ENCODE results near the gene ARL17B. TPM values are rescaled to one million over a fixed set of nuclear protein-coding genes. Genes with fewer than 3 reads are reported as not detected.
"Not testable (repeated sequence)": the region's sequence is repeated elsewhere in the genome, so short reads cannot be mapped to it uniquely, and the experiment has no call there.

ARL17B gene

GRCh38 chr17:46243505-46243904, 118.1 kb downstream of the ARL17B start:
- not testable (repeated sequence) for H3K4me1 ChIP-seq (ENCODE audit: control insufficient read depth, insufficient read depth, low read length); H3K4me2 ChIP-seq (ENCODE audit: low read length); H3K4me3 ChIP-seq (ENCODE audit: low read length); H3K9me3 ChIP-seq (replicated peaks; ENCODE audit: low read length); H3K36me3 ChIP-seq (ENCODE audit: insufficient read depth, low read length); H3K27me3 ChIP-seq (ENCODE audit: control insufficient read depth, insufficient read depth, low read length); H3K9ac ChIP-seq (ENCODE audit: low read depth, low read length)

GRCh38 chr17:46231359-46231758, 130.2 kb downstream of the ARL17B start:
- H3K4me1 ChIP-seq (ENCODE audit: control insufficient read depth, insufficient read depth, low read length); H3K36me3 ChIP-seq (ENCODE audit: insufficient read depth, low read length); H3K9me3 ChIP-seq (replicated peaks; ENCODE audit: low read length); H3K27me3 ChIP-seq (ENCODE audit: control insufficient read depth, insufficient read depth, low read length); H3K9ac ChIP-seq (ENCODE audit: low read depth, low read length); H3K4me2 ChIP-seq (ENCODE audit: low read length); H3K4me3 ChIP-seq (ENCODE audit: low read length): not testable (repeated sequence)

GRCh38 chr17:46225274-46225794, 136.2 kb downstream of the ARL17B start:
- peak overlapping the region; percentile 62 for H3K9ac ChIP-seq (ENCODE audit: low read depth, low read length)
- peak overlapping the region; percentile 73 for H3K4me2 ChIP-seq (ENCODE audit: low read length)
- H3K9me3 ChIP-seq (replicated peaks; ENCODE audit: low read length); H3K4me1 ChIP-seq (ENCODE audit: control insufficient read depth, insufficient read depth, low read length); H3K36me3 ChIP-seq (ENCODE audit: insufficient read depth, low read length); H3K27me3 ChIP-seq (ENCODE audit: control insufficient read depth, insufficient read depth, low read length): not testable (repeated sequence)
- H3K4me3 ChIP-seq (ENCODE audit: low read length): peak overlapping the region; percentile 66

GRCh38 chr17:46224864-46225263, 136.7 kb downstream of the ARL17B start:
- Histone ChIP-seq H3K4me3 (ENCODE audit: low read length) (peak overlapping the region; percentile 66), H3K9ac (ENCODE audit: low read depth, low read length) (peak overlapping the region; percentile 62), H3K4me2 (ENCODE audit: low read length) (peak overlapping the region; percentile 73)
- not testable (repeated sequence) for H3K4me1 ChIP-seq (ENCODE audit: control insufficient read depth, insufficient read depth, low read length); H3K9me3 ChIP-seq (replicated peaks; ENCODE audit: low read length); H3K36me3 ChIP-seq (ENCODE audit: insufficient read depth, low read length); H3K27me3 ChIP-seq (ENCODE audit: control insufficient read depth, insufficient read depth, low read length)

Small RNAs within 50 kb of the gene (small RNA-seq; reads per million reads assigned to genes)
- gene RN7SL656P: not detected

All from skeletal muscle satellite cell (primary cell).